ENCODE measurements around the gene ARHGEF17.

Gene ARHGEF17

DNA sequence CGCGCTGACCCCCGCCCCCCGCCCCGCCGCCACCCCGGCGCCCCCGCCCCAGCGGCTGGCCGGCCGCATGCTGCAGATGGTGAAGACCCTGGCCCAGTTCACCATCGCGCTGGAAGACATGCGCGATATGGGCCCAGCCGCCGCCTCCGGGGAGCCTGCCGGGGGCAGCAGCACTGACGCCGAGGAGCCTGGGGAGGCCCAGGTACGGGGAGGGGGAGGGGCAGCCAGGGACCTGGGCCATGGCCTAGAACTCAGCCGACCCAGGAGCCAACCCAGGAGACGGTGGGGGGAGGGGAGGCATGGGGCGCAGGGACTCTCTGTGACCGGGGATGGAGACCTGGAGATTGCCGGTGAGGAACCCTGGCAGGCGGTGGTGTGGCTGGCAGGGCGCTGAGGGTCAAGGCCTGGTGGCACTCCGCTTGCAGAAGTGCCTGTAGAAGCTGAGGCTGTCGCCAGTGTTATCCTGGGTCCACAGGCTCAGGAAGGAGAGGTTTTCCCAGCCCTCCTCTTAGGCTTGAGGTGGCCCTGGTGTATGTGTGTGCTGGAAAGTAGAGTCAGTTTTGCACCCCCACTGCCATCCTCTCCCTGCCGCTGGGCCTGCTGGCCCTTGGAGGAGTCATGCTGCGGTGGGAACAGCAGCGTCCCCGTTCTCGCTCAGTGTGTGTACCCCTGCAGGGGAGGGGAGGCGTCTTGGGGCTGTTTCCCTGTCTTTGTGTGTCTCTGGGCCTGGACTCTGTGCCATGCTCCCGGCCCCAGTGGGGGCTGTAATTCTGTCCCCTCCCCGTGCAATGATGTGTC, 35.2 kb downstream of the ARHGEF17 start:
- H3K4me3 ChIP-seq (ENCODE audit: low read length) = no peak overlapping the region
- no peak for DNase-seq (ENCODE audit: low read depth, low spot score)

DNA sequence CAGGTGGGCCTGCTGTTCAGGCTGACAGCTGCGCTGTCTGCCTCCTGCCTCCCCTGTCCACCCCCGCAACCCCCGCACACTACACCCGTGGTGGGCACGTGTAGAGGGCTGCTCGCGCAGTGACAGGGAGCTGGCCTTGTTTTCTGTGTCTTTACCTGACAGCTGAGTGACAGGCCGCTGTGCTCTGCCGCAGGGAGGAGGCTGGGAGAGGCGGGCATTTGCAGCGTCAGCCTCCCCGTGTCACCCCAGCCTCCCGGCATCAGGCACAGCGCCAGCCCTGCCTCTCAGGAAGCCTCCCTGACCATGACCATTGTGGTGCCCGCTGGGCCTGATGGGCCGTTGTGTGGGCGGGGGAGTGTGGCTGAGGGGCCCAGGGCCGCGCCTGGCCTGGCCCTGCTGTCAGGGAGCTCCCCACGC, 36.1 kb downstream of the ARHGEF17 start:
- no peak for DNase-seq (ENCODE audit: low read depth, low spot score)
- H3K4me3 ChIP-seq (ENCODE audit: low read length) = no peak overlapping the region

DNA sequence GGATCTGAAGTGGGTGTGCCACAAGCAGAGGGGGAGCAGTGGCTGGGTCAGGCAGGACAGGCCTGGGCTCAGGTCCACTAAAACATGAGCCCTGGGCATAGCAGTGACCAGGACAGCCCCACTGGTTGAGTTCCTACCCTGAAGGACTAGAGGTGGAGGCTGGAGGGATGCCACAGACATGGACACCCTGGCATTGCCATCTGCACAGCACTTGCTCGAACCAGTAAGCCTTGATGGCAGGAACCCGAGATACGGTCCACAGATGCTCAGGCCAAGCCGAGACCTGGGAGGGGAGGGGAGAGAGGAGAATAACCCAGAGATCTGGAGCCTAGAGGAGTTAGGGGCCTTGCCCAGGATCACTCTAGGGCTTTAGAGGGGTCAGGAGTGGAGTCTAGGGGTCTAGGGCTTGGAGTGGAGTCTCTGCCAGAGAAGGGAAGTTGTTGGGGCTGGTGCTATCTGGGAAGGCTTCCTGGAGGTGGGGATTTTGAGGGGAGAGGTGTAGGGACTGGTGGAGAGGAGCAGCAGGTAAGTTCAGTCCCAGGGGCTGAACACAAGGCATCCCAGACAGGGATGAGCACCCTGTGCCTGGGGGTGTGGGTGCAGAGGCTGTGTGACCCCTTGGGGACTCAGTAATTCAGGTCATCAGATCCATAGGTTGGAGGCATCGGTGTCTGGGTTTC, 37.5 kb downstream of the ARHGEF17 start:
- no peak for DNase-seq (ENCODE audit: low read depth, low spot score)
- H3K4me3 ChIP-seq (ENCODE audit: low read length) = no peak overlapping the region

DNA sequence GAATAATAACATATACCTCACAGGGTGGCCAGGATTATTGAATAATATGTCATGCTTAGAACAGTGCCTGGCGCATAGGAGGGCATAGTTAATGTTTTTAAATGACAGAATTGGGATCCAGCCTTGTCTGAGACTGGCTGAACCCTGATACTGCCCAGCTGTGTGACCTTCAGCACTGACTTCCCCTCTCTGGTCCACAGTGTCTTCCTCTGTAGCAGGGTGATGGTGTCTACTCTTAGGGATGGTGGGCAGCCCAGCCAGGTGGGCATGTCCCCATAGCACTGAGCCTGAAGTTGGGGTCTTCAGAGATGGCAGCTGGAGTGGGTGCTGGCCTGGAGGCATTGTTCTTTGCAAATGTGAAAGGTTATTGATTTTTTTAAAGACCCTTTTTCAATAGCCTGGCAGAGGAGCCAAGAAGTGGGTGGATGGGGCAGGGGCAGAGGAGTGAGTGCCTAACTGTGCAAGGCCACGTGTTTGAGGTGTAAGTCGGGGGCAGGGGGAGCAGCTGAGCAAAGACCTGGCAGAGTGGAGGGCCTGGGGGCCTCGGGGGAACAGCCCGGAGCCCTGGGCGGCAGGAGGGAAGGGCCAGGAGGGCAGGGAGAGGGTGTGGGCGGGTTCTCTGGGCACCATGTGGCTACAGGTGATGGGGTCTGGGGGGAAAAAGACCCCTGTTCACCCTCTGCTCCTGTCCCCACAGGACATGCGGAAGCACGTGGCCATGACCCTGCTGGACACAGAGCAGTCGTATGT, 38.3 kb downstream of the ARHGEF17 start:
- H3K4me3 ChIP-seq (ENCODE audit: low read length) = no peak overlapping the region
- no peak for DNase-seq (ENCODE audit: low read depth, low spot score)

DNA sequence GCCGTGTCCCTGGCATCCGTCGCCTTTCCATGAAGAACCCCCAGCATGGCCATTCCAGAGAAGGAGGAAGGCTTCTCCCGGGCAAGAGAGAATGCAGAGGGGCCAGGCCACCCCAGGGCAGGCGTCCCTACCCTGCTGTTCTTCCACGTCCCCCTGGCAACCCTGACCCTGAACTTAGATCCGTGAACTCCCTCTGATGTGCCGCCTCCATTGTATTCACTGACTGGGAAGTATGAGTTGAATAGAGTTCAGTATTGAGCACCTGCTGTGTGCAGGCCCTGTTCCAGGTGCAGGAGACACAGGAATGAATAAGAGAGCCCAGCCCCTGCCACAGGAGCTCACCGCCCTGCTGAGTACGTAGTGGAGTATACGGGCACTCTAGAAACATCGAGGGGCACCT, 39.0 kb downstream of the ARHGEF17 start:
- DNase-seq (ENCODE audit: low read depth, low spot score) = no peak
- H3K4me3 ChIP-seq (ENCODE audit: low read length) = no peak overlapping the region

DNA sequence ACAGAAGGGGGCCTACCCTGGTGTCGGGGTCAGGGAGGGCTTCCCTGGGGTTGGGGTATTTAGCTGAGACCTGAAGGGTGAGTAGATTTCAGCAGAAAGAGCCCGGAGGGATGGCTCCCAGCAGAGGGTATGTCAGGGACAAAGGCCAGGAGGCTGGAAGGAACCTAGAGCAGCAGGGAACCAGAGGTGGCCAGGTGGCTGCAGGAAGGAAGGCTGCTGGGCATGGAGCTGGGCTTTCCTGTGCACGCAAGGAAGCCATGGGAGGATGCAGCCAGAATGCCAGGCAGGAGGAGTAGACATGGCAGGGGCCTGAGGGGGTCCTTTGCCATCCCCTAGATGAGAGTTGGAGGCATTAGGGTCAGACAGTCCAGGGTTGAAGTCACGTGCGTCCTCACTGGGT, 40.8 kb downstream of the ARHGEF17 start:
- DNase-seq (ENCODE audit: low read depth, low spot score) = no peak

DNA sequence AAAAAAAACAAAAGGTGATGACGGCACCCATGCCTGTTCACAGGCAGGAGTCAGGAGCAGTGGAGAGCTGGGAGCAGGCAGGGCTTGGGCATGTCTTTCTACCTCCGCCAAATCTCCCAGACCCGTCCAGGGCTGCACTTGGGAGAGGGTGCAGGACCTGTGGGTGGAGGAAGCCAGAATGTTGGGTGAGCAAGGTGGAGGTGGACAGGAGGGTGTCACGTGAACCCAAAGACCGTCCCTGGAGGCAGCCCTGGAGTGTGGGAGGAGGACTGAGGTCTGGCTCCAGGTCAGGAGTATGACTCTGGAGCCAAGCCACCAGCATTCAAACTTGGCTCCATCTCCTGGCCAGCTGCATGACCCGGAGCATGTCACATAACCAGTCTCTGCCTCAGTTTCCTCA, 41.6 kb downstream of the ARHGEF17 start:
- no peak overlapping the region for H3K4me3 ChIP-seq (ENCODE audit: low read length)
- DNase-seq (ENCODE audit: low read depth, low spot score) = no peak

More for the DNA sequence above, 40.8 kb downstream of the ARHGEF17 start:
- H3K4me3 ChIP-seq (ENCODE audit: low read length) = no peak overlapping the region

DNA sequence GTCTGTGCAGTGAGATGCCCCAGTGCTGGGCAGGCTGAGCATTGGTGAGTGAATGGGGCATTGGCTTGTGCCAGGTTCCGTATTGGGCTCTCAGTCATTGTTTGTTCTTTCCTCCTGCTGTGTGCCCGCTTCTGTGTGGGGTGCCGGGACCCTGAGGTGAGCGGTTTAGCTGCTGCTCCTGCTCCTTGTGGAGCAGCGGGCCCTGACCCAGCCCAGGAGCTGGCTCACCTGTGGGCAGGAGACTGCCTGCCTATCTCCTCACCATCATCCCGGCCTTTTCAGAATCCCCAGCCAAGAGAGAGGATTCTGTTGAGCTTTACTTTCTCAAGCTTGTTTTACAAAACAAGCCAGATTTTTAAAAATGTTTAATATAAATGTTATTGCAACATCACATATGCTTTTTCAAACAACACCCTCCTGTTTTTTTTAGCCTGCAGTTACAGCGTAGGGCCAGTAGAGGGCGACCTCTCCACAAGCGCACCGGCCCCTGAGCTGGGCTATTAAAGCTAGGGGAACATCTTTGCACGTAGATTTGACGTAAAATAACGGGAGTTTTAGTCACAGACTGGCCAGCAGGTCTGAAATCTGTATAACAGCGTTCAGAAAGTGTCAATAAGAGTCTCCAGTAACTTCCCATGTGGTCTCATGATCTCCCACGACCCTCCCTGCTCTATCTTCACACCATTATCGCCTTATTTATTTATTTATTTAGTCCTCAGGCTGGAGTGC, 43.0 kb downstream of the ARHGEF17 start:
- DNase-seq (ENCODE audit: low read depth, low spot score) = peak; percentile 70
- H3K4me3 ChIP-seq (ENCODE audit: low read length) = no peak overlapping the region

DNA sequence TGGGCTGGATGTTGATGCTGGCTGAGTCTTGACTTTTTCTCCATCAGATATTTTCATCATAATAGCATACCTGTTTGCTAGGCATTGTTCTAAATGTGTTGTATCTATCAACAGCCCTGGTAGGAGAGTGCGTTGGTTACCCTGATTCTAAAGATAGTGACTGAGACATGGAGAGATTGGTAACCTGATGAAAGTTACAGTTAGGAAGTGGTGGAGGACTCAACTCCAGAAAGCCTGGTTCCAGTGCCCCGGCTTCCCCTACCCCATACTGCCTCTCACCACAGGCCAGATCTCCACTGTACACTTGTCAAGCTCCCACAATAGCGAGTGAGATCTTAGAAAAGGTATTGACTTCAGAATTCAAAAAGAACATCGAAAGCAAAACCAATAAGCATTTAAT, 45.3 kb downstream of the ARHGEF17 start:
- H3K4me3 ChIP-seq (ENCODE audit: low read length) = peak overlapping the region; percentile 11; the same call in 1 of the 2 replicates

DNA sequence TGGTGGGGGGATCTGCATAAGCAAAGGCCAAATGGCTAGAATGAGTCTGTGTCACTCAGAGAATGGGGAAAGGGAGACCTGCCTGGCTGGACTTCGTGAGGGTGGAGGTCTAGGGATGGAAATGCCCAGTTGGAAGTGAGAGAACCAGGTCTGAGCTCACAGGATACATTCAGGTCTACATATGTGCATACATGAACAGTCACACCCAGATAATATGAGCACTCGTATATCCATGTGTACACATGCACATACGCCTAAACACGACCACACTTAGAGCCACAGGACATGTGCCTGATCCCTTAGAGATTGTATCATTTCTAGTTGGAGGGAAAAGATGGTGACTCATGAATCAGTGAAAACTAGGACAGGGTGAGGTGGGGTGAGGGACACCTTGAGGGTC, 47.0 kb downstream of the ARHGEF17 start:
- H3K4me3 ChIP-seq (ENCODE audit: low read length) = no peak overlapping the region
- DNase-seq (ENCODE audit: low read depth, low spot score) = no peak

More for the DNA sequence above, 45.3 kb downstream of the ARHGEF17 start:
- DNase-seq (ENCODE audit: low read depth, low spot score) = peak; percentile 77

DNA sequence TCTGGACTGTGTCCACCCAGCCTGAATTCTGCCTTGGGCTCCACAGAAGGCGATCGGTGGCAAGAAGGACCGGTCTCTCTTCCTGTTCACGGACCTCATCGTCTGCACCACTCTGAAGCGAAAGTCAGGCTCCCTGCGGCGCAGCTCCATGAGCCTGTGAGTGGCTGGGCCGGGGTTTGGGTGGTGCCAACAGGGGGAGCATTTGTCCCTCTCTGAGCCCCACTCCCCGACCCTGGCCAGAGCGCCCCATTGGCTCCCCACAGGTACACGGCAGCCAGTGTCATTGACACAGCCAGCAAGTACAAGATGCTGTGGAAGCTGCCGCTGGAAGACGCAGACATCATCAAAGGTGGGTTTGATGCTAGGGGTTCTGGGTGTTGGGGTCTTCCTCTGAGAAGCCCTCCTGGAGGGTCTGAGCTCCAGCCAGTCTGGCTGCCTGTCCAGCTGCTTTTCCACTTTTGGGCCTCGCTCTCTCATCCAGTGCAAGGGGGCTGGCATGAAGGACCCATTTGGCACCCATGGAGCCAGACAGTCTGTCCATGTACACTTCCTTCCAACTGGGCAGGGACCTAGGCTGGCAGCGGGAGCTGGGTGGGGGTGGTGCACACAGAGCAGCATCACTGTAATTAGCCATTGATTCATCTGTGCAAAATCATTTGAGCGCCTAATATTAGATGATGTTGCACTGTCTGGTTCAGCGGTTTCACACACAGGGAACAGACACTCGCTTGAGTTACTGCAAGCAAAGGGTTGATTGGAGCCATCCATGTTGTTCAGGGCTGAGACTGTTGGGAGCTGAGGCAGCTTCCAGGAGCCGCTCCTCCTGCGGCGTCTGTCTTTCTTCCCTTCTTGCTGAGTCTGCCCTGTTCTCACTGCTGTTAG, 49.1 kb downstream of the ARHGEF17 start:
- no peak overlapping the region for H3K4me3 ChIP-seq (ENCODE audit: low read length)
- no peak for DNase-seq (ENCODE audit: low read depth, low spot score)

DNA sequence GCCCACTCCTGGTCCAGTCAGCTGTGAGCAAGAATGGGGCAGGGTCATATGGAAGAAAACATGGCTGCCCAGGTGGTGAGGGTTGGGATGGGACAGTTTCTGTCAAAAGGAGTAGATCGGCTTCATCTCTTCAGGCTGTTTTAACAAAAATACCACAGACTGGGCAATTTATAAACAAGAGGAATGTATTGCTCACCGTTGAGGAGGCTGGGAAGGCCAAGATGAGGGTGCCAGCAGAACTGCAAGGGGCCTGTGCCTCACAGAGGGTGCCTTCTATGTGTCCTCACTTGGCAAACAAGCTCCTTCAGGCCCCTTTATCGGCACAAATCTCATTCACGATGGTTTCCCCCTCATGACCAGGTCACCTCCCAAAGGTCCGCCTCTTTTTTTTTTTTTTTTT, 50.0 kb downstream of the ARHGEF17 start:
- H3K4me3 ChIP-seq (ENCODE audit: low read length) = no peak overlapping the region
- no peak for DNase-seq (ENCODE audit: low read depth, low spot score)

DNA sequence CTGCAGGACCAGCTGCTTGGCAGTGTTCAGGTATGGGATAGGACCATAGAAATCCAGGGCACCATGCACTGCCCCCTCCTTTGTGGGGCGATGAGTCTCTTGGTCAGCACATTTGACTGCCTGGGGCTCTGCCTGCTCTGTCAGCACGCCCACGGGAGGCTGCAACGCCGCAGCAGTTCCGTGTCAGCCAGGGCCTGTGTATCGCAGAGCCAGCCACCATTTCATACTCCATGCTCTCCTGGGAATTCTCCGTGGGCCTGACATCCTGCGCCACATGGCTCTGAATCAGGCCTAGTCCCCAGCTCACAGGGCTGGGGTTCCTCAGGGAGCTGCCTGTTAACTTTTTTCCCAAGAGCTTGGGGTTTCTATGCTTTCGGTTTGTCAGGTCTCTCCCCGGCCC, 51.3 kb downstream of the ARHGEF17 start:
- DNase-seq (ENCODE audit: low read depth, low spot score) = no peak
- H3K4me3 ChIP-seq (ENCODE audit: low read length) = no peak overlapping the region

DNA sequence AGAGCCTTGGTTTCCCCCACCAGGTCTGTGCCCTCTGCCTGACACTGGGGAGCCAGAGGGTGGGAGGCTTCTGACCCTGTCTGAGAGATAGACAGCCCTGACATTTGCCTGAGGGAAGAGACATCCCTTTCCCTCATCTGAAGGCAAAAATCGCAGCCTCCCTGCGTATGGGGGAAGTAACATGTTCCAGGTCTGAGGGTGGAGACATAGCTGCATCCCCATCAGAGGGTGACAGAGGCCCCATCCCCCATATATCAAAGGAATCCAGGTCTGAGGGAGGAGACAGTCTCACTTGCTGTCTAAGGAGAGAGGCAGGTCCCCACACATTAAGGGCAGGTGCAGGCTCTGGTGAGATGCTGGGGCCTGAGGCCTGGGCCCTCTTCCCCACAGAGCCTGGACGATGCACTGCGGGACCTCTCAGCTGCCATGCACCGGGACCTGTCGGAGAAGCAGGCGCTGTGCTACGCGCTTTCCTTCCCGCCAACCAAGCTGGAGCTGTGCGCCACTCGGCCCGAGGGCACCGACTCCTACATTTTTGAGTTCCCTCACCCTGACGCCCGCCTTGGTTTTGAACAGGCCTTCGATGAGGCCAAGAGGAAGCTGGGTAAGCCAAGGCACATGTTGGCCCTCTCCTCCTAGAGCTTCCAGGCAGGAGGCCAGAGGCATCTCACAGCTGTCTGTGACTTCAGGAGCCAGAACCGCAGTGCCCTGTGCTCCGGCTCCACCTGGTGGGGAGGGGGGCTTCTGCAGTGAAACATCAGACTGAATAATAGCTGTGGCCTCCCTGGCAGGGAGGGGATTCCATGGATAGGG, 52.1 kb downstream of the ARHGEF17 start:
- DNase-seq (ENCODE audit: low read depth, low spot score) = no peak
- no peak overlapping the region for H3K4me3 ChIP-seq (ENCODE audit: low read length)

DNA sequence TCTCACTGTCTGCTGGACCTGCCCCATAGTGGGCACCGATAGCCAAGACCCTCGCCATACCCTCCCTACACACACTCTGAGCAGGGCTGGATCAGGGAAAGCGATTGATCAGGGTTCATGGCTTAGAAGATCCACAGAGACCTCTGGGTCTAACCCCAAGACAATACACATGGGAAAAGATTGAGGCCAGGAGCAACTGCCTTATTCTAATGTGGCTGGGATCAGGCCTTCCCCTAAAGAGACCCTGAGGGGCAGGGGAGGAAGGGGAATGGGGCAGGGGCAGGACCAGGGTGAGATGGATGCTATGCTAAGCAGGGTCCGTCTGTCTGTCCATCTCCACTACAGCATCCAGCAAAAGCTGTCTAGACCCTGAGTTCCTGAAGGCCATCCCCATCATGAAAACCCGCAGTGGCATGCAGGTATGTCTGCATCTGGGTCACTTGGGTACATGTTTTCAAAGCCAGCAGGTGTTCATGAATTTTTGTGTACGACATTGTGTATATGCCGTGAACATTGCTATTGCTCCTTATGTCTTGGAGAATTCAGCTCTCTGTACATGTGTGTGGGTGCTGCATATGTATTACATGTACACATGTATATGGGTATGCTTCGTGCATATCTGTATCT, 52.8 kb downstream of the ARHGEF17 start:
- H3K4me3 ChIP-seq (ENCODE audit: low read length) = no peak overlapping the region
- no peak for DNase-seq (ENCODE audit: low read depth, low spot score)

DNA sequence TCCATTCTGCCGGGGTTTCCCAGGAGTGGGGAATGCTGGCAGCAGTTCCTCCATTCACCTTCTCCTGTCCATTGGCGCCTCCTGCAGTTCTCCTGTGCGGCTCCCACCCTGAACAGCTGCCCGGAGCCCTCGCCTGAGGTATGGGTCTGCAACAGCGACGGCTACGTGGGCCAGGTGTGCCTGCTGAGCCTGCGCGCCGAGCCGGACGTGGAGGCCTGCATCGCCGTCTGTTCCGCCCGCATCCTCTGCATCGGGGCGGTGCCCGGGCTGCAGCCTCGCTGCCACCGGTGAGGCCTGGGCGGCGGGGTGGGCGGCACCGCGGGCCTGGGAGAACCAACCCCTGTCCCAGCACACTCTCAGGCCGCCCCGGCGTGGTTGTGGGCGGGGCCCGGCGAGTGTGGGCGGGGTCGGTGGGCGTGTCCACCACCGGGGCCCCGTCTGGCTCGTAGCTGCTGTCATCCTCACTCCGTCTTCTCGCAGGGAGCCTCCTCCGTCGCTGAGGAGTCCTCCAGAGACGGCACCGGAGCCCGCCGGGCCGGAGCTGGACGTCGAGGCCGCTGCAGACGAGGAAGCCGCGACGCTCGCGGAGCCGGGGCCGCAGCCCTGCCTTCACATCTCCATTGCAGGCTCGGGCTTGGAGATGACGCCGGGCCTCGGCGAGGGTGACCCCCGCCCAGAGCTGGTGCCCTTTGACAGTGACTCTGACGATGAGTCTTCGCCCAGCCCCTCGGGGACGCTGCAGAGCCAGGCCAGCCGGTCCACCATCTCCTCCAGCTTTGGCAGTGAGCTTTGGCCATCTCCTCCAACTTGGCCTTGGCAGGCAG, 54.1 kb downstream of the ARHGEF17 start:
- DNase-seq (ENCODE audit: low read depth, low spot score) = no peak
- no peak overlapping the region for H3K4me3 ChIP-seq (ENCODE audit: low read length)
